ENCODE results near the gene FOXO3.

DNA sequence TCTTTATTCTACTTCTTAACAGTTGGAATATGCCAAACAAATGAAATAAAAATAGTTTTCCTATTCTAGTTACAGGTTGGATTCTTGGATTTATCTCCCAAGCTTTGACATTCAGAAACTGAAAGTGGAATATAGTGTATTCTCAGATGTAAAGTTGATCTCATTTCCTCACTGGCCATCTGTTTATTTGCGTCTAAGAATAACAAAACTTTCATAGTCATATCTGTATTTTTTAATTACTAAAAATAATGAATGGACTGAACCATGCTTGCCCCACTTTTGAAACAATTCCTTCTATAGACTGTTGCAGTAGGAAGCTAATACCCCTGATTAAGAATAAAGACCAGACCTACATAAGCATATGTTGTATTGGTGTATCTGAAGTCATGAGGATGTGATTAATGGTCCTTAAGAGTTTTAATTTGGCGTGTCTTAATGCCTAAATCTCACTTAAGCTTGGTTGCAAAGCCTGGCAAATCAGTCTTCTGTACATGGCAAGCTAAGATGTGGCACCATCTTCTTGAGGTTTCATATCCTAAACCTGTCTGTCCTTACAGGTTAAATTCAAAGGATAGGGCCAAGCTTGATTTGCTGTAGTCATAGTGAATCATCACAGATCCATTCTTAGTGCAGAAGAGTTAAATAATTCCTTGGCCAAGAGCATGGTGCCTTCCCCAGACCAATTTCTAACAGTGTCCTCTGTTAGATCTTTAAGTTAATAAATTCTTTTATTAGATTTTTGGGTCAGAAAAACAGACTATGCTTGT is 58.9 kb downstream of the FOXO3 start:
- TF ChIP-seq, protein P1, sequence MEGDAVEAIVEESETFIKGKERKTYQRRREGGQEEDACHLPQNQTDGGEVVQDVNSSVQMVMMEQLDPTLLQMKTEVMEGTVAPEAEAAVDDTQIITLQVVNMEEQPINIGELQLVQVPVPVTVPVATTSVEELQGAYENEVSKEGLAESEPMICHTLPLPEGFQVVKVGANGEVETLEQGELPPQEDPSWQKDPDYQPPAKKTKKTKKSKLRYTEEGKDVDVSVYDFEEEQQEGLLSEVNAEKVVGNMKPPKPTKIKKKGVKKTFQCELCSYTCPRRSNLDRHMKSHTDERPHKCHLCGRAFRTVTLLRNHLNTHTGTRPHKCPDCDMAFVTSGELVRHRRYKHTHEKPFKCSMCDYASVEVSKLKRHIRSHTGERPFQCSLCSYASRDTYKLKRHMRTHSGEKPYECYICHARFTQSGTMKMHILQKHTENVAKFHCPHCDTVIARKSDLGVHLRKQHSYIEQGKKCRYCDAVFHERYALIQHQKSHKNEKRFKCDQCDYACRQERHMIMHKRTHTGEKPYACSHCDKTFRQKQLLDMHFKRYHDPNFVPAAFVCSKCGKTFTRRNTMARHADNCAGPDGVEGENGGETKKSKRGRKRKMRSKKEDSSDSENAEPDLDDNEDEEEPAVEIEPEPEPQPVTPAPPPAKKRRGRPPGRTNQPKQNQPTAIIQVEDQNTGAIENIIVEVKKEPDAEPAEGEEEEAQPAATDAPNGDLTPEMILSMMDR (IDR thresholded peaks at IDR 0.05): no peak
- TF ChIP-seq POLR2A (IDR thresholded peaks at IDR 0.05): no peak

Data from heart left ventricle (tissue), 13 donors.